Body of pancreas (tissue), 4 donors: ENCODE measurements around the gene KLHDC8B. TPM values are rescaled to one million over a fixed set of nuclear protein-coding genes. Genes with fewer than 3 reads are reported as not detected.

Source experiments
- ATAC-seq: fragments of 150-250 bp; one replicate; pipeline ENCODE4 v1.9.1; 2016
- DNase-seq, 4 donors: peaks; one replicate each; pipeline ENCODE4 v3.0.0-alpha.2; 2019
- H3K27ac ChIP-seq, 4 donors: fragments of 200-600 bp; sonication (generic); 1 replicate in 3 of 4; 2 replicates in 1 of 4; pipeline versions ENCODE4 v1.5.1 to v1.6.1; 2016 to 2019; ENCODE audit warnings: mild to moderate bottlenecking in 1 of 4, mixed read lengths in 1 of 4, moderate library complexity in 1 of 4
- H3K27me3 ChIP-seq, 2 donors: fragments of 200-600 bp; sonication (generic); one replicate each; pipeline ENCODE4 v1.6.0; 2016; ENCODE audit warnings: mild to moderate bottlenecking in 1 of 2
- H3K36me3 ChIP-seq, 2 donors: fragments of 200-600 bp; sonication (generic); replicated peaks in 1 of 2; 2 replicates each; pipeline ENCODE4 v1.5.1; 2016; ENCODE audit warnings: low read depth in 2 of 2; ENCODE audit not compliant: insufficient read depth in 1 of 2
- H3K4me1 ChIP-seq: fragments of 200-600 bp; sonication (generic); one replicate; pipeline ENCODE4 v1.6.0; 2016
- H3K4me3 ChIP-seq, 2 donors: fragments of 200-600 bp; sonication (generic); 1 replicate in 1 of 2; 2 replicates in 1 of 2; pipeline ENCODE4 v1.5.1; 2016 to 2019
- H3K9me3 ChIP-seq, 3 donors: fragments of 200-600 bp; sonication (generic); 1 replicate in 2 of 3; 2 replicates in 1 of 3; pipeline ENCODE4 v1.5.1; 2016
- POLR2A ChIP-seq, 3 donors: fragments of 450-650 bp; IDR thresholded peaks; one replicate each; pipeline ENCODE4 v1.6.1; 2016; ENCODE audit warnings: antibody characterized with exemption in 3 of 3, mild to moderate bottlenecking in 2 of 3
- WGBS, 2 donors: methylation state at CpG; one replicate each; pipeline ENCODE4 v1.1.5; 2017; 5-methylcytosine and 5-hydroxymethylcytosine counted together
- intact Hi-C: fragments of 100-400 bp; cut with DNase I; formaldehyde crosslinking; loops from one replicate; pipeline ENCODE4 v1.15.1; 2023
- total RNA-seq, 2 donors: library from RNA; depleted of rRNA; stranded (reverse); fragments of >200 nt; gene quantifications; one replicate each; pipeline ENCODE4 v1.1.0, GENCODE V29; 2016
- TF ChIP-seq, protein P1 (sequence below), 7 experiments: fragments of 450-650 bp in 4 of 7; fragments of 200-600 bp in 3 of 7; sonication (generic) in 3 of 7; IDR thresholded peaks; one replicate each; pipeline ENCODE4 v1.5.1; 2016 to 2019; ENCODE audit warnings: antibody characterized with exemption in 7 of 7

KLHDC8B gene
- total RNA-seq, 2 donors from 2014 or later: 19.5 to 22.1 TPM

- peak; percentile 71 to 84 (median 76) for DNase-seq
- peak; percentile 81 for ATAC-seq
- Histone ChIP-seq H3K4me1 (peaks cover 24% of the 10 kb centered on the region), H3K27ac (peak within 1 kb of the TSS; percentile 55 to 86 (median 82)), H3K9me3 (no peaks in the 10 kb centered on the region), H3K27me3 (no peaks in the 10 kb centered on the region), H3K4me3 (peak within 1 kb of the TSS; percentile 35 to 64), H3K36me3 (peaks cover 0 to 4% of the 10 kb centered on the region in 2 donors)
- TF ChIP-seq, protein P1, sequence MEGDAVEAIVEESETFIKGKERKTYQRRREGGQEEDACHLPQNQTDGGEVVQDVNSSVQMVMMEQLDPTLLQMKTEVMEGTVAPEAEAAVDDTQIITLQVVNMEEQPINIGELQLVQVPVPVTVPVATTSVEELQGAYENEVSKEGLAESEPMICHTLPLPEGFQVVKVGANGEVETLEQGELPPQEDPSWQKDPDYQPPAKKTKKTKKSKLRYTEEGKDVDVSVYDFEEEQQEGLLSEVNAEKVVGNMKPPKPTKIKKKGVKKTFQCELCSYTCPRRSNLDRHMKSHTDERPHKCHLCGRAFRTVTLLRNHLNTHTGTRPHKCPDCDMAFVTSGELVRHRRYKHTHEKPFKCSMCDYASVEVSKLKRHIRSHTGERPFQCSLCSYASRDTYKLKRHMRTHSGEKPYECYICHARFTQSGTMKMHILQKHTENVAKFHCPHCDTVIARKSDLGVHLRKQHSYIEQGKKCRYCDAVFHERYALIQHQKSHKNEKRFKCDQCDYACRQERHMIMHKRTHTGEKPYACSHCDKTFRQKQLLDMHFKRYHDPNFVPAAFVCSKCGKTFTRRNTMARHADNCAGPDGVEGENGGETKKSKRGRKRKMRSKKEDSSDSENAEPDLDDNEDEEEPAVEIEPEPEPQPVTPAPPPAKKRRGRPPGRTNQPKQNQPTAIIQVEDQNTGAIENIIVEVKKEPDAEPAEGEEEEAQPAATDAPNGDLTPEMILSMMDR (IDR thresholded peaks at IDR 0.05): peak in 3 of 7 experiments; percentile 0 to 18 (median 15)
- TF ChIP-seq POLR2A (IDR thresholded peaks at IDR 0.05): peak in 2 of 3 donors; percentile 62 to 66
- intact Hi-C loops: no loop called here
- WGBS, 2 donors: 0 to 7% methylated on average over 8 to 25 of the region's 28 CpGs
Measured at GRCh38 chr3:49132437-49133225, 38.8 kb upstream of the KLHDC8B start, which contains the start of gene LAMB2. LAMB2 (minus strand) TSS chr3:49133050; CDS start chr3:49132867, 183 bp downstream.

DNA sequence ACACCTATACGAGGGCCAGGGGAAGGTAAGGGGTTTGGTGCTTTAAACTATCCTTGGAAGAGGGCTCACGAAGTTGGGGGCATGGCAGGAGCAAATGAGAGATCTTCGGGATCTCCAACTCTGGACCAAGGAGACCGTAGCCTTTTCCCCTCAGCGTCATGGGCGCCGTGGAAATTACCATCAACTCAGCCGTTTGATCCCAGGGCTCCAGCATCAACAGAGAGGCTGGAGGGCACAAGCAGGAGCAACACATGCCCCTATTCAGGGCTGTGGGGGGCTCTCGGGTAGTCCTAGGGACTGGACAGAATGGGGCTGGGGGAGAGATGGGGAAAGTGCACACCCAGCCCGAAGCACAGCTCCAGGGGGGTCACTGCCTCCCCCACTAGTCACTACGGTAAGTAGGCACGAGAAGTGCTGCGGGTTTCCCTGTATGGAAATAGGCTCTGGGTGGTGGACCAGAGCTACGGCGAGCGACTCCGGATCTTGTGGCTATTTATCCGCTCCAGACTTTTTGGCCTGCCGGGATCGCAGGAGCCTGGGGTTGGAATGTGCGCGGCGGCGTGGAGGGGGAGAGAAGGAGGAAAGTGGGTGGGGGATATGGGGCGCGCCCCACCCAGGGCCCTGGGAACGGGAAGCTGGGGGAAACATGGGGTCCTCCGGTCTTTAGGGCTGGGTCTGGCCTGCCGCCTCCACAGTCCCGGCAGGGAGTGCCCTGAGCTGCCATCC is 38.0 kb upstream of the KLHDC8B start:
- peak in 2 of 3 donors; percentile 19 to 44 for TF ChIP-seq POLR2A (IDR thresholded peaks at IDR 0.05)
- TF ChIP-seq, protein P1 (IDR thresholded peaks at IDR 0.05): peak in 1 of 7 experiments; percentile 13
- 0 to 1% methylated on average over 15 to 27 of the region's 30 CpGs for WGBS, 2 donors
- DNase-seq: peak; percentile 86 to 90 (median 88)
- intact Hi-C loops: no loop called here
- H3K4me3 ChIP-seq: peak overlapping the region; percentile 35 to 64
- H3K4me1 ChIP-seq: peaks cover 24% of the 10 kb centered on the region
- peak; percentile 90 for ATAC-seq
- H3K9me3 ChIP-seq: no peaks in the 10 kb centered on the region
- peaks cover 0 to under 1% of the 10 kb centered on the region in 2 donors for H3K36me3 ChIP-seq
- peak overlapping the region; percentile 55 to 86 (median 82) for H3K27ac ChIP-seq
- H3K27me3 ChIP-seq: no peaks in the 10 kb centered on the region

GRCh38 chr3:49134471-49135265 is 36.7 kb upstream of the KLHDC8B start:
- Histone ChIP-seq H3K4me1 (peaks cover 24% of the 10 kb centered on the region), H3K27ac (peak overlapping the region in 2 of 4 donors; percentile 20 to 83), H3K36me3 (no peaks in the 10 kb centered on the region), H3K4me3 (no peak overlapping the region), H3K9me3 (no peaks in the 10 kb centered on the region), H3K27me3 (no peaks in the 10 kb centered on the region)
- intact Hi-C loops: no loop called here
- WGBS, 2 donors: 50 to 60% methylated on average over 1 to 3 of the region's 3 CpGs
- ATAC-seq (no peak), DNase-seq (no peak)
- TF ChIP-seq, protein P1 (IDR thresholded peaks at IDR 0.05): no peak
- TF ChIP-seq POLR2A (IDR thresholded peaks at IDR 0.05): no peak

DNA sequence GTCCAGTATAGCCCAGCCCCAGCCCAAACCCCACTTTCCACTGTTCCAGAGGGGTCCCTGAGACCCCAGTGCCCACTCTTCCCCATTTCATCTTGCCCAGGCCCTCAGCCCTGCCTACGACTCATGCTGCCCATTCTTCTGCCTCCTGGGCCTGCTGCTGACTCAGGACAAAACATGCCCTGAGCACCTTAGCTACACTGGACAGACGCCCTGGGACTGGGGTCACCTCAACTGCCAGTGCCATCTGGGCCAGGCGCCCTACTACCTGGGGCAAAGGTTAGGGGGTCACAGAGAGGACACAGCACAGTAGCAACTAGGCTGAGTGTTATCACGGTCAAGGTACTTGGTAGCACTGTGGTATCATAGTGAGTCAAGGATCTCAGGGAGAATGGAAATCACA is 35.9 kb upstream of the KLHDC8B start:
- no peak for DNase-seq
- Histone ChIP-seq H3K27me3 (no peaks in the 10 kb centered on the region), H3K36me3 (no peaks in the 10 kb centered on the region), H3K27ac (no peak overlapping the region), H3K9me3 (no peaks in the 10 kb centered on the region), H3K4me1 (peaks cover 24% of the 10 kb centered on the region), H3K4me3 (no peak overlapping the region)
- intact Hi-C loops: no loop called here
- no peak for ATAC-seq
- TF ChIP-seq POLR2A (IDR thresholded peaks at IDR 0.05): no peak
- TF ChIP-seq, protein P1 (IDR thresholded peaks at IDR 0.05): no peak
- WGBS, 2 donors: 82% methylated on average over 3 to 4 of the region's 4 CpGs
